Smooth muscle cell (in vitro differentiated cells): Measurements from ENCODE around the gene TJAP1. TPM values are rescaled to one million over a fixed set of nuclear protein-coding genes. Genes with fewer than 3 reads are reported as not detected.

Source experiments
- DNase-seq: peaks from one replicate; lab custom pipeline; 2025; ENCODE audit not compliant: unreplicated experiment; lab: John Stamatoyannopoulos, UW
- H2AFZ ChIP-seq: fragments of 200-600 bp; sonication (generic); 2 replicates; pipeline ENCODE4 v1.6.0; 2016; ENCODE audit warnings: antibody characterized with exemption, low read depth, mild to moderate bottlenecking
- H3F3A ChIP-seq: fragments of 200-600 bp; sonication (generic); 2 replicates; pipeline ENCODE4 v1.6.0; 2017; ENCODE audit warnings: antibody characterized with exemption, low read depth
- H3K27ac ChIP-seq: fragments of 200-600 bp; sonication (generic); 2 replicates; pipeline ENCODE4 v1.5.1; 2016; ENCODE audit warnings: low read depth, mild to moderate bottlenecking
- H3K27me3 ChIP-seq: fragments of 200-600 bp; sonication (generic); 2 replicates; pipeline ENCODE4 v1.6.1; 2016; ENCODE audit warnings: low read depth, mild to moderate bottlenecking
- H3K36me3 ChIP-seq: fragments of 200-600 bp; sonication (generic); 2 replicates; pipeline ENCODE4 v1.5.1; 2016; ENCODE audit warnings: low read depth
- H3K4me1 ChIP-seq: fragments of 200-600 bp; sonication (generic); 2 replicates; pipeline ENCODE4 v1.5.1; 2016; ENCODE audit warnings: low read depth
- H3K4me2 ChIP-seq: fragments of 200-600 bp; sonication (generic); 2 replicates; pipeline ENCODE4 v1.6.0; 2016; ENCODE audit warnings: mild to moderate bottlenecking
- H3K4me3 ChIP-seq: fragments of 200-600 bp; sonication (generic); 2 replicates; pipeline ENCODE4 v1.5.1; 2016; ENCODE audit warnings: mild to moderate bottlenecking
- H3K79me2 ChIP-seq: fragments of 200-600 bp; sonication (generic); 2 replicates; pipeline ENCODE4 v1.6.0; 2016; ENCODE audit warnings: low read depth, mild to moderate bottlenecking
- H3K9ac ChIP-seq: fragments of 200-600 bp; sonication (generic); 2 replicates; pipeline ENCODE4 v1.6.0; 2016; ENCODE audit warnings: low read depth
- H3K9me3 ChIP-seq: fragments of 200-600 bp; sonication (generic); replicated peaks from 2 replicates; pipeline ENCODE4 v1.5.1; 2016; ENCODE audit warnings: low read depth
- H4K20me1 ChIP-seq: fragments of 200-600 bp; sonication (generic); 2 replicates; pipeline ENCODE4 v1.6.0; 2016; ENCODE audit warnings: low read depth
- CTCF ChIP-seq: fragments of 200-600 bp; sonication (generic); IDR thresholded peaks from 2 replicates; pipeline ENCODE4 v1.5.1; 2017; ENCODE audit warnings: borderline replicate concordance, mild to moderate bottlenecking, antibody characterized with exemption; ENCODE audit not compliant: insufficient read depth, poor library complexity, severe bottlenecking
- WGBS: methylation state at CpG from one replicate; pipeline ENCODE4 v1.1.7; 2016; ENCODE audit warnings: low lambda C conversion rate; 5-methylcytosine and 5-hydroxymethylcytosine counted together
- polyA plus RNA-seq: library from polyadenylated mRNA; unstranded; fragments of >200 nt; fragmentation: Nextera tagmentation; extraction: Ambion mirVana; gene quantifications from 2 replicates; pipeline ENCODE4 v1.2.1, GENCODE V29; 2016
- total RNA-seq: library from RNA; depleted of rRNA; stranded (reverse); fragments of >200 nt; gene quantifications from 2 replicates; pipeline ENCODE4 v1.2.3, GENCODE V29; 2014

TJAP1 gene
- total and polyA plus RNA-seq, 2 experiments from 2014 or later = 9.3 to 13.5 TPM

GRCh38 chr6:43459535-43459934 is 17.8 kb upstream of the TJAP1 start:
- no peak for DNase-seq
- no peaks in the 10 kb centered on the region for H4K20me1 ChIP-seq
- no peak overlapping the region for H3K9ac ChIP-seq
- WGBS = 84% methylated on average over 1 of the region's 1 CpG
- H3K27me3 ChIP-seq = peaks cover 9% of the 10 kb centered on the region
- H3K4me3 ChIP-seq = no peak overlapping the region
- H3F3A ChIP-seq = no peaks in the 10 kb centered on the region
- H3K4me2 ChIP-seq = no peak overlapping the region
- no peaks in the 10 kb centered on the region for H3K9me3 ChIP-seq
- no peak overlapping the region for H2AFZ ChIP-seq
- no peaks in the 10 kb centered on the region for H3K36me3 ChIP-seq
- no peak overlapping the region for H3K27ac ChIP-seq
- H3K79me2 ChIP-seq = no peaks in the 10 kb centered on the region
- TF ChIP-seq CTCF = no peak
- H3K4me1 ChIP-seq = peaks cover 4% of the 10 kb centered on the region

GRCh38 chr6:43460032-43460431 is 17.3 kb upstream of the TJAP1 start:
- no peaks in the 10 kb centered on the region for H3K36me3 ChIP-seq
- no peak for DNase-seq
- no peak for TF ChIP-seq CTCF
- 84% methylated on average over 4 of the region's 4 CpGs for WGBS
- no peak overlapping the region for H2AFZ ChIP-seq
- H3K4me2 ChIP-seq = no peak overlapping the region
- H3K27me3 ChIP-seq = peaks cover 9% of the 10 kb centered on the region
- no peaks in the 10 kb centered on the region for H3K79me2 ChIP-seq
- H3K4me1 ChIP-seq = peaks cover 4% of the 10 kb centered on the region
- no peaks in the 10 kb centered on the region for H4K20me1 ChIP-seq
- no peak overlapping the region for H3K27ac ChIP-seq
- H3K4me3 ChIP-seq = no peak overlapping the region
- no peak overlapping the region for H3K9ac ChIP-seq
- no peaks in the 10 kb centered on the region for H3K9me3 ChIP-seq
- H3F3A ChIP-seq = no peaks in the 10 kb centered on the region

GRCh38 chr6:43461936-43462335 is 15.4 kb upstream of the TJAP1 start:
- 87% methylated on average over 5 of the region's 5 CpGs for WGBS
- no peaks in the 10 kb centered on the region for H4K20me1 ChIP-seq
- H3K9ac ChIP-seq = no peak overlapping the region
- H3K36me3 ChIP-seq = no peaks in the 10 kb centered on the region
- no peaks in the 10 kb centered on the region for H3F3A ChIP-seq
- H3K9me3 ChIP-seq = no peaks in the 10 kb centered on the region
- H3K4me3 ChIP-seq = no peak overlapping the region
- no peak overlapping the region for H2AFZ ChIP-seq
- H3K79me2 ChIP-seq = no peaks in the 10 kb centered on the region
- no peak for TF ChIP-seq CTCF
- no peak overlapping the region for H3K27ac ChIP-seq
- no peak for DNase-seq
- H3K27me3 ChIP-seq = peaks cover 6% of the 10 kb centered on the region
- no peak overlapping the region for H3K4me2 ChIP-seq
- no peaks in the 10 kb centered on the region for H3K4me1 ChIP-seq

GRCh38 chr6:43464337-43464736 is 13.0 kb upstream of the TJAP1 start:
- no peak for DNase-seq
- Histone ChIP-seq H3K36me3 (no peaks in the 10 kb centered on the region), H3K9me3 (no peaks in the 10 kb centered on the region), H3K4me3 (no peak overlapping the region), H3K27me3 (peaks cover 6% of the 10 kb centered on the region), H3F3A (no peaks in the 10 kb centered on the region), H3K4me2 (no peak overlapping the region), H3K79me2 (no peaks in the 10 kb centered on the region), H3K27ac (no peak overlapping the region), H3K4me1 (no peaks in the 10 kb centered on the region), H2AFZ (no peak overlapping the region), H4K20me1 (no peaks in the 10 kb centered on the region), H3K9ac (no peak overlapping the region)
- TF ChIP-seq CTCF = no peak
- WGBS = 93% methylated on average over 8 of the region's 8 CpGs
